Neural progenitor cell (in vitro differentiated cells): ENCODE measurements around the gene NOMO2.
"Not testable (repeated sequence)": the region's sequence is repeated elsewhere in the genome, so short reads cannot be mapped to it uniquely, and the experiment has no call there.

Experiments
- CTCF ChIP-seq: fragments of 200-600 bp; sonication (generic); IDR thresholded peaks from 2 replicates; pipeline ENCODE4 v1.5.1; 2017; ENCODE audit warnings: antibody characterized with exemption, mild to moderate bottlenecking
- EZH2 ChIP-seq: fragments of 200-600 bp; sonication (generic); IDR thresholded peaks from 2 replicates; pipeline ENCODE4 v1.6.1; 2017; ENCODE audit warnings: antibody characterized with exemption, mild to moderate bottlenecking, moderate library complexity

GRCh38 chr16:18394363-18394762, 167.5 kb downstream of the NOMO2 start:
- TF ChIP-seq CTCF, EZH2: not testable (repeated sequence)
